Hepatocyte (in vitro differentiated cells): ENCODE results near the gene ZGLP1. TPM values are rescaled to one million over a fixed set of nuclear protein-coding genes. Genes with fewer than 3 reads are reported as not detected.

Experiments
- DNase-seq: peaks from one replicate; pipeline ENCODE4 v3.0.0-alpha.2; 2016; ENCODE audit warnings: low spot score
- H2AFZ ChIP-seq: fragments of 200-600 bp; sonication (generic); 2 replicates; pipeline ENCODE4 v1.6.0; 2016; ENCODE audit warnings: antibody characterized with exemption, mild to moderate bottlenecking
- H3K27ac ChIP-seq: fragments of 200-600 bp; sonication (generic); 2 replicates; pipeline ENCODE4 v1.5.1; 2016; ENCODE audit warnings: mild to moderate bottlenecking
- H3K27me3 ChIP-seq: fragments of 200-600 bp; sonication (generic); 2 replicates; pipeline ENCODE4 v1.6.1; 2016
- H3K36me3 ChIP-seq: fragments of 200-600 bp; sonication (generic); replicated peaks from 2 replicates; pipeline ENCODE4 v1.5.1; 2016; ENCODE audit warnings: low read depth; ENCODE audit not compliant: insufficient read depth
- H3K4me1 ChIP-seq: fragments of 200-600 bp; sonication (generic); 2 replicates; pipeline ENCODE4 v1.5.1; 2016; ENCODE audit warnings: mild to moderate bottlenecking, moderate library complexity; ENCODE audit not compliant: insufficient read depth
- H3K4me2 ChIP-seq: fragments of 200-600 bp; sonication (generic); 2 replicates; pipeline ENCODE4 v1.6.0; 2016
- H3K4me3 ChIP-seq: fragments of 200-600 bp; sonication (generic); 2 replicates; pipeline ENCODE4 v1.5.1; 2016; ENCODE audit warnings: mild to moderate bottlenecking
- H3K79me2 ChIP-seq: fragments of 200-600 bp; sonication (generic); 2 replicates; pipeline ENCODE4 v1.6.0; 2017; ENCODE audit warnings: mild to moderate bottlenecking
- H3K9me2 ChIP-seq: fragments of 200-600 bp; sonication (generic); replicated peaks from 2 replicates; pipeline ENCODE4 v1.6.0; 2017; ENCODE audit warnings: mild to moderate bottlenecking; ENCODE audit not compliant: insufficient read depth
- H3K9me3 ChIP-seq: fragments of 200-600 bp; sonication (generic); 2 replicates; pipeline ENCODE4 v1.5.1; 2016; ENCODE audit warnings: low read depth, mild to moderate bottlenecking
- H4K20me1 ChIP-seq: fragments of 200-600 bp; sonication (generic); 2 replicates; pipeline ENCODE4 v1.6.0; 2016; ENCODE audit warnings: mild to moderate bottlenecking; ENCODE audit not compliant: insufficient read depth, poor library complexity, severe bottlenecking
- EZH2 ChIP-seq: fragments of 200-600 bp; sonication (generic); IDR thresholded peaks from 2 replicates; pipeline ENCODE4 v1.6.1; 2016; ENCODE audit warnings: antibody characterized with exemption, mild to moderate bottlenecking, borderline replicate concordance
- EZH2phosphoT487 ChIP-seq: fragments of 200-600 bp; sonication (generic); IDR thresholded peaks from one replicate; pipeline ENCODE4 v1.6.1; 2018; ENCODE audit warnings: antibody characterized with exemption, mild to moderate bottlenecking, low read depth, moderate library complexity; ENCODE audit not compliant: unreplicated experiment, severe bottlenecking
- WGBS: methylation state at CpG from one replicate; pipeline ENCODE4 v1.1.6; 2016; ENCODE audit warnings: low lambda C conversion rate; ENCODE audit errors: missing lambda C conversion rate; 5-methylcytosine and 5-hydroxymethylcytosine counted together
- polyA plus RNA-seq: library from polyadenylated mRNA; unstranded; fragments of >200 nt; fragmentation: Nextera tagmentation; extraction: Ambion mirVana; gene quantifications from 2 replicates; pipeline ENCODE4 v1.2.1, GENCODE V29; 2016
- total RNA-seq: library from RNA; depleted of rRNA; stranded (reverse); fragments of >200 nt; gene quantifications from 2 replicates; pipeline ENCODE4 v1.2.3, GENCODE V29; 2014
- TF ChIP-seq, protein P1 (sequence below): fragments of 200-600 bp; sonication (generic); IDR thresholded peaks from 2 replicates; pipeline ENCODE4 v1.5.1; 2016; ENCODE audit warnings: antibody characterized with exemption, mild to moderate bottlenecking; ENCODE audit not compliant: poor library complexity

The ZGLP1 gene
- total and polyA plus RNA-seq, 2 experiments from 2014 or later: 2.6 to 10.3 TPM

DNA sequence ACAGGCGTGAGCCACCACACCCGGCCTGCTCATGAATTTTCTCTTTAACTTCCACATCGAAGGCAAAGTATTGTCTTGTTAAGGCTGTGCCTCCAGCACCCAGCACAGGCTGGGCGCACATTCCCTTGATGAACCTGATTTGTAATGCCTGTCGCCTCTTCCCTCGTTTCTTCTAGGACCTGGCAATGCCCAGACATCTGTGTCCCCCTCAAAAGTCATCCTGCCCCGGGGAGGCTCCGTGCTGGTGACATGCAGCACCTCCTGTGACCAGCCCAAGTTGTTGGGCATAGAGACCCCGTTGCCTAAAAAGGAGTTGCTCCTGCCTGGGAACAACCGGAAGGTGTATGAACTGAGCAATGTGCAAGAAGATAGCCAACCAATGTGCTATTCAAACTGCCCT, 35.0 kb downstream of the ZGLP1 start:
- no peak overlapping the region for H3K4me2 ChIP-seq
- H3K27ac ChIP-seq: no peak overlapping the region
- WGBS: 88% methylated on average over 10 of the region's 10 CpGs
- peaks cover 22% of the 10 kb centered on the region for H3K27me3 ChIP-seq
- H3K79me2 ChIP-seq: no peaks in the 10 kb centered on the region
- H3K4me1 ChIP-seq: peaks cover 11% of the 10 kb centered on the region
- no peak overlapping the region for H2AFZ ChIP-seq
- H3K36me3 ChIP-seq: no peaks in the 10 kb centered on the region
- H4K20me1 ChIP-seq: no peaks in the 10 kb centered on the region
- no peaks in the 10 kb centered on the region for H3K9me3 ChIP-seq
- no peak for DNase-seq
- H3K4me3 ChIP-seq: no peak overlapping the region
- no peaks in the 10 kb centered on the region for H3K9me2 ChIP-seq
- TF ChIP-seq, protein P1, sequence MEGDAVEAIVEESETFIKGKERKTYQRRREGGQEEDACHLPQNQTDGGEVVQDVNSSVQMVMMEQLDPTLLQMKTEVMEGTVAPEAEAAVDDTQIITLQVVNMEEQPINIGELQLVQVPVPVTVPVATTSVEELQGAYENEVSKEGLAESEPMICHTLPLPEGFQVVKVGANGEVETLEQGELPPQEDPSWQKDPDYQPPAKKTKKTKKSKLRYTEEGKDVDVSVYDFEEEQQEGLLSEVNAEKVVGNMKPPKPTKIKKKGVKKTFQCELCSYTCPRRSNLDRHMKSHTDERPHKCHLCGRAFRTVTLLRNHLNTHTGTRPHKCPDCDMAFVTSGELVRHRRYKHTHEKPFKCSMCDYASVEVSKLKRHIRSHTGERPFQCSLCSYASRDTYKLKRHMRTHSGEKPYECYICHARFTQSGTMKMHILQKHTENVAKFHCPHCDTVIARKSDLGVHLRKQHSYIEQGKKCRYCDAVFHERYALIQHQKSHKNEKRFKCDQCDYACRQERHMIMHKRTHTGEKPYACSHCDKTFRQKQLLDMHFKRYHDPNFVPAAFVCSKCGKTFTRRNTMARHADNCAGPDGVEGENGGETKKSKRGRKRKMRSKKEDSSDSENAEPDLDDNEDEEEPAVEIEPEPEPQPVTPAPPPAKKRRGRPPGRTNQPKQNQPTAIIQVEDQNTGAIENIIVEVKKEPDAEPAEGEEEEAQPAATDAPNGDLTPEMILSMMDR: no peak
- no peak for TF ChIP-seq EZH2phosphoT487
- no peak for TF ChIP-seq EZH2

DNA sequence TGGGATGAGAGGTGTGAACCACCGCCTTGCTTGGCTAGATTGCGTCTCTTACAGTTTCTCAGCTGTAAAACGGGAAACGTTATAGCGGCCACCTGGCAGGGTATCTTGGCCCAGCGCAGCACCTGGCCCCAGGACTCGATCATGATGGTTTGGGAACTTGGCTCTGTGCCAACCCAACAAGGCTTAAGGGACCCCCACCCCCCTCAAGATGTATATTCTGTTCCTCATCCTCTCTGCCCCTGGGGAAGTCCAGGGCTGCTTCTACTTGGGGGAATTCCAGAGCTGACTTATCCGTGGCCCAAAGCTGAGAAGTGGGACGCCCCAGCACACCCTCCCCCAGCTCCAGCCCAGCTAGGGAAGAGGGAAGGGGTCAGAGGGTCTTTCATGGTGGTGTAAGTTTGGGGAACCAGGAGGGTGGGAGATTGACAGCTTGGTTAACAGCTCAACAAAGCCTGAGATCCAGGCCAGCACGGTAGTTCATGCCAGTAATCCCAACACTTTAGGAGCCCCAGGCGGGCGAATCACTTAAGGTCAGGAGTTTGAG, 38.0 kb downstream of the ZGLP1 start:
- no peak for DNase-seq

DNA sequence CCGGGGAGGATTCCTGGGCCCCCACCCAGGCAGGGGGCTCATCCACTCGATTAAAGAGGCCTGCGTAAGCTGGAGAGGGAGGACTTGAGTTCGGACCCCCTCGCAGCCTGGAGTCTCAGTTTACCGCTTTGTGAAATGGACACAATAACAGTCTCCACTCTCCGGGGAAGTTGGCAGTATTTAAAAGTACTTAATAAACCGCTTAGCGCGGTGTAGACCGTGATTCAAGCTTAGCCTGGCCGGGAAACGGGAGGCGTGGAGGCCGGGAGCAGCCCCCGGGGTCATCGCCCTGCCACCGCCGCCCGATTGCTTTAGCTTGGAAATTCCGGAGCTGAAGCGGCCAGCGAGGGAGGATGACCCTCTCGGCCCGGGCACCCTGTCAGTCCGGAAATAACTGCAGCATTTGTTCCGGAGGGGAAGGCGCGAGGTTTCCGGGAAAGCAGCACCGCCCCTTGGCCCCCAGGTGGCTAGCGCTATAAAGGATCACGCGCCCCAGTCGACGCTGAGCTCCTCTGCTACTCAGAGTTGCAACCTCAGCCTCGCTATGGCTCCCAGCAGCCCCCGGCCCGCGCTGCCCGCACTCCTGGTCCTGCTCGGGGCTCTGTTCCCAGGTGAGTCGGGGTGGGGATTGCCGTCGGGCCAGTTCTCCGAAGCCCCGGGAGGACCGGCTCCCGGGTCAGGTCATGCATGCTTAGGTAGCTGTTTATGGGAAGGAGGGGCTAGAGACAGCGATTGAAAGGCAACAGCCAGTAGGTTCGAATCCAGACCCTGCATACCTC, 38.8 kb downstream of the ZGLP1 start, which contains the start of gene ICAM1:
ICAM1 (plus strand) TSS at position 505 of the 779 bp plus-strand sequence; CDS start at position 545, 40 bp downstream.
- no peaks in the 10 kb centered on the region for H4K20me1 ChIP-seq
- H2AFZ ChIP-seq: peak within 1 kb of the TSS; percentile 71
- peak; percentile 84 for DNase-seq
- H3K4me3 ChIP-seq: peak within 1 kb of the TSS; percentile 13
- no peaks in the 10 kb centered on the region for H3K9me3 ChIP-seq
- H3K27me3 ChIP-seq: peaks cover 22% of the 10 kb centered on the region
- no peaks in the 10 kb centered on the region for H3K36me3 ChIP-seq
- 9% methylated on average over 51 of the region's 51 CpGs for WGBS
- TF ChIP-seq, protein P1: no peak
- TF ChIP-seq EZH2phosphoT487 (no peak), EZH2 (no peak)
- peak within 1 kb of the TSS; percentile 73 for H3K27ac ChIP-seq
- H3K9me2 ChIP-seq: no peaks in the 10 kb centered on the region
- peak within 1 kb of the TSS; percentile 93 for H3K4me2 ChIP-seq
- H3K4me1 ChIP-seq: peaks cover 11% of the 10 kb centered on the region
- H3K79me2 ChIP-seq: no peaks in the 10 kb centered on the region

More for the DNA sequence above, 38.0 kb downstream of the ZGLP1 start:
- H3K4me2 ChIP-seq: peak overlapping the region; percentile 93
- 61% methylated on average over 12 of the region's 12 CpGs for WGBS
- no peak overlapping the region for H3K4me3 ChIP-seq
- no peaks in the 10 kb centered on the region for H3K9me3 ChIP-seq
- H3K4me1 ChIP-seq: peaks cover 11% of the 10 kb centered on the region
- TF ChIP-seq EZH2phosphoT487: no peak
- TF ChIP-seq EZH2: no peak
- TF ChIP-seq, protein P1: no peak
- H3K27ac ChIP-seq: no peak overlapping the region
- no peaks in the 10 kb centered on the region for H4K20me1 ChIP-seq
- H3K79me2 ChIP-seq: no peaks in the 10 kb centered on the region
- no peak overlapping the region for H2AFZ ChIP-seq
- H3K36me3 ChIP-seq: no peaks in the 10 kb centered on the region
- peaks cover 22% of the 10 kb centered on the region for H3K27me3 ChIP-seq
- no peaks in the 10 kb centered on the region for H3K9me2 ChIP-seq
